ENCODE data around the gene GSTA5. TPM values are rescaled to one million over a fixed set of nuclear protein-coding genes. Genes with fewer than 3 reads are reported as not detected.
"Not testable (repeated sequence)": the region's sequence is repeated elsewhere in the genome, so short reads cannot be mapped to it uniquely, and the experiment has no call there.

GSTA5 gene
- total RNA-seq, 5 donors from 2014 or later (not counting 1 experiment from before 2014, with no cell fraction given): not detected

- Histone ChIP-seq H3K36me3 (ENCODE audit: control insufficient read depth in 2 of 2, extremely low read depth in 1 of 2, insufficient read depth in 1 of 2, low read length in 1 of 2) (no peaks in the 10 kb centered on the region), H3K4me1 (ENCODE audit: control insufficient read depth in 1 of 2, extremely low read depth in 1 of 2, insufficient read depth in 2 of 2, low read length in 2 of 2) (no peaks in the 10 kb centered on the region), H3K4me3 (ENCODE audit: control insufficient read depth in 1 of 2, extremely low read depth in 1 of 2, low read length in 1 of 2) (no peak overlapping the region), H3K27me3 (replicated peaks in 1 of 2; ENCODE audit: control insufficient read depth in 2 of 2, extremely low read depth in 1 of 2, insufficient read depth in 2 of 2, low read length in 1 of 2) (no peaks in the 10 kb centered on the region), H3K27ac (ENCODE audit: low read length) (no peak overlapping the region), H3K9me3 (no peaks in the 10 kb centered on the region)
- H3K27me3 Mint-ChIP-seq: peaks cover 11 to 18% of the 10 kb centered on the region in 2 donors
- H3K27ac Mint-ChIP-seq: no peak overlapping the region
- POLR2A ChIA-PET: no interaction called here
- no peaks in the 10 kb centered on the region for H3K36me3 Mint-ChIP-seq
- ATAC-seq (replicated peaks in 1 of 4) (no peak), DNase-seq (no peak)
- no peaks in the 10 kb centered on the region for H3K4me1 Mint-ChIP-seq
- H3K9me3 Mint-ChIP-seq: no peaks in the 10 kb centered on the region
- no peak overlapping the region for H3K4me3 Mint-ChIP-seq
- CTCF ChIA-PET: interaction anchor here in 1 of 2 donors (0.6 kb wide), 1 partner anchor 142 kb away, joined by 3 read pairs; no protein-coding TSS in a partner anchor
- WGBS (ENCODE audit: insufficient coverage): 91% methylated on average over 24 of the region's 24 CpGs
Measured at GRCh38 chr6:52786249-52786956, 54.2 kb downstream of the GSTA5 start.

GRCh38 chr6:52782696-52783274 lies 57.8 kb downstream of the GSTA5 start:
- H3K4me3 ChIP-seq (ENCODE audit: control insufficient read depth in 1 of 2, extremely low read depth in 1 of 2, low read length in 1 of 2); H3K4me1 Mint-ChIP-seq; POLR2A ChIA-PET; H3K36me3 ChIP-seq (ENCODE audit: control insufficient read depth in 2 of 2, extremely low read depth in 1 of 2, insufficient read depth in 1 of 2, low read length in 1 of 2); H3K27ac ChIP-seq (ENCODE audit: low read length); H3K9me3 ChIP-seq; ATAC-seq (replicated peaks in 1 of 4); H3K4me1 ChIP-seq (ENCODE audit: control insufficient read depth in 1 of 2, extremely low read depth in 1 of 2, insufficient read depth in 2 of 2, low read length in 2 of 2); H3K27ac Mint-ChIP-seq; CTCF ChIA-PET; H3K9me3 Mint-ChIP-seq; H3K36me3 Mint-ChIP-seq; H3K27me3 ChIP-seq (replicated peaks in 1 of 2; ENCODE audit: control insufficient read depth in 2 of 2, extremely low read depth in 1 of 2, insufficient read depth in 2 of 2, low read length in 1 of 2); DNase-seq; H3K4me3 Mint-ChIP-seq: not testable (repeated sequence)
- WGBS (ENCODE audit: insufficient coverage): no CpG with 5 or more reads among the region's 3 CpGs
- peaks cover 22 to 26% of the 10 kb centered on the region in 2 donors for H3K27me3 Mint-ChIP-seq

- ATAC-seq (replicated peaks in 1 of 4); POLR2A ChIA-PET; H3K9me3 Mint-ChIP-seq; H3K4me3 ChIP-seq (ENCODE audit: control insufficient read depth in 1 of 2, extremely low read depth in 1 of 2, low read length in 1 of 2); H3K4me3 Mint-ChIP-seq; CTCF ChIA-PET; H3K4me1 Mint-ChIP-seq; H3K27me3 ChIP-seq (replicated peaks in 1 of 2; ENCODE audit: control insufficient read depth in 2 of 2, extremely low read depth in 1 of 2, insufficient read depth in 2 of 2, low read length in 1 of 2); H3K27ac ChIP-seq (ENCODE audit: low read length); H3K36me3 ChIP-seq (ENCODE audit: control insufficient read depth in 2 of 2, extremely low read depth in 1 of 2, insufficient read depth in 1 of 2, low read length in 1 of 2); DNase-seq; H3K4me1 ChIP-seq (ENCODE audit: control insufficient read depth in 1 of 2, extremely low read depth in 1 of 2, insufficient read depth in 2 of 2, low read length in 2 of 2); H3K36me3 Mint-ChIP-seq; H3K27ac Mint-ChIP-seq; H3K9me3 ChIP-seq: not testable (repeated sequence)
- H3K27me3 Mint-ChIP-seq: peaks cover 20 to 29% of the 10 kb centered on the region in 2 donors
Measured at GRCh38 chr6:52782209-52782608, 58.4 kb downstream of the GSTA5 start.

Other genes starting within 250 kb of the GSTA5 start
- gene TMEM14A, start 169.7 kb downstream of the GSTA5 start, total RNA-seq: 10 to 100 TPM in 2 of 5 donors, 1 to 10 TPM in 3; 4.1 to 11.6 (median 9.2) TPM
- not detected for gene GSTA2, start 77.3 kb downstream of the GSTA5 start, total RNA-seq
- 1 to 10 TPM in 2 of 5 donors, under 1 TPM in 1, not detected in 2; 0.82 to 1.2 (median 1.1) TPM for gene GSTA1, start 37.0 kb downstream of the GSTA5 start, total RNA-seq
- gene GSTA3, start 68.9 kb upstream of the GSTA5 start, total RNA-seq: not detected
- gene GSTA4, start 154.5 kb upstream of the GSTA5 start, total RNA-seq: under 1 TPM; 0.35 to 0.85 (median 0.65) TPM
- 10 to 100 TPM in 2 of 5 donors, 1 to 10 TPM in 3; 8.2 to 10.4 (median 9.6) TPM for gene CILK1, start 221.0 kb upstream of the GSTA5 start, total RNA-seq
- 100 to 1,000 TPM in 3 of 5 donors, 10 to 100 TPM in 2; 78.3 to 106 (median 100) TPM for gene FBXO9, start 224.6 kb upstream of the GSTA5 start, total RNA-seq